ENCODE measurements around the gene PLSCR1. TPM values are rescaled to one million over a fixed set of nuclear protein-coding genes. Genes with fewer than 3 reads are reported as not detected.

The PLSCR1 gene
- total and polyA plus RNA-seq, 2 of the 4 experiments (the other 2 are of a cell fraction): 5.6 to 13.2 TPM

GRCh38 chr3:146536681-146537080 is 7.7 kb downstream of the PLSCR1 start:
- dilution Hi-C loops (cut with HindIII; ENCODE audit: low sequenced_read_pairs, unreplicated experiment): no loop called here

More at GRCh38 chr3:146536681-146537080, 7.7 kb downstream of the PLSCR1 start:
- H3K4me1 ChIP-seq (ENCODE audit: control insufficient read depth, insufficient read depth, low read length): peaks cover 7% of the 10 kb centered on the region; the same call in 1 of the 2 replicates
- no peak overlapping the region for H2BK5ac ChIP-seq (ENCODE audit: low read depth, low read length, poor library complexity, severe bottlenecking)
- peak overlapping the region; percentile 78; the same call in 1 of the 2 replicates for H3K18ac ChIP-seq (ENCODE audit: low read depth, low read length)
- intact Hi-C loops (cut with micrococcal nuclease): no loop called here
- H2AFZ ChIP-seq (replicated peaks; ENCODE audit: low read length, poor library complexity): no peak overlapping the region
- H3K9me3 ChIP-seq (ENCODE audit: control insufficient read depth, insufficient read depth, low read length): no peaks in the 10 kb centered on the region; the same call in 1 of the 2 replicates
- POLR2A ChIA-PET (ENCODE audit: unreplicated experiment): no interaction called here
- H3K9ac ChIP-seq (ENCODE audit: low read depth, low read length): no peak overlapping the region
- H3K27ac ChIP-seq (ENCODE audit: insufficient read depth, low read length): peak overlapping the region; percentile 26; the same call in 1 of the 2 replicates
- H2AK9ac ChIP-seq (replicated peaks; ENCODE audit: low read depth, low read length, poor library complexity): no peak overlapping the region
- DNase-seq (no peak), ATAC-seq (ENCODE audit: low read depth) (peak; percentile 68)
- TF ChIP-seq MAZ (IDR thresholded peaks at IDR 0.05; ENCODE audit: borderline replicate concordance, low read depth, low read length): no peak
- no peak for TF ChIP-seq POLR2A (IDR thresholded peaks at IDR 0.05; ENCODE audit: low read depth, low read length)
- no peak for TF ChIP-seq RAD21 (IDR thresholded peaks at IDR 0.05; ENCODE audit: low read length)
- TF ChIP-seq ELK1 (IDR thresholded peaks at IDR 0.05; ENCODE audit: borderline replicate concordance, low read depth, low read length): no peak
- no peak for TF ChIP-seq CHD1 (IDR thresholded peaks at IDR 0.05; ENCODE audit: low read depth, low read length)
- no peak for TF ChIP-seq BHLHE40 (IDR thresholded peaks at IDR 0.05; ENCODE audit: low read depth, low read length)
- no peak for TF ChIP-seq CTCF (conservative IDR thresholded peaks at IDR 0.05; ENCODE audit: low read depth, low read length)
- no peak for TF ChIP-seq MXI1 (IDR thresholded peaks at IDR 0.05; ENCODE audit: borderline replicate concordance, low read depth, low read length)
- TF ChIP-seq RCOR1 (IDR thresholded peaks at IDR 0.05; ENCODE audit: insufficient replicate concordance, low read length): no peak
- no peak for TF ChIP-seq MAFK (IDR thresholded peaks at IDR 0.05; ENCODE audit: low read depth, low read length)
- no peak for TF ChIP-seq RFX5 (IDR thresholded peaks at IDR 0.05; ENCODE audit: low read depth, low read length)
- no peak for TF ChIP-seq NFE2L2 (IDR thresholded peaks at IDR 0.05; ENCODE audit: low read depth, low read length)
- TF ChIP-seq CEBPB (IDR thresholded peaks at IDR 0.05; ENCODE audit: low read depth, low read length): no peak
- no peak overlapping the region for H3K4me3 ChIP-seq (ENCODE audit: insufficient read depth, low read depth, low read length)
- no peak overlapping the region; the same call in 1 of the 2 replicates for H2BK120ac ChIP-seq (ENCODE audit: low read depth, low read length)
- H3K9me1 ChIP-seq (ENCODE audit: insufficient read depth, low read length): peaks cover under 1% of the 10 kb centered on the region; the same call in 1 of the 2 replicates
- no peak overlapping the region for H2AK5ac ChIP-seq (ENCODE audit: low read depth, low read length)
- no peak overlapping the region for H4K8ac ChIP-seq (ENCODE audit: low read depth in 2 of 2, low read length in 2 of 2)
- peaks cover 10 to 26% of the 10 kb centered on the region in 2 experiments for H3K79me1 ChIP-seq (ENCODE audit: low read depth in 1 of 2, low read length in 2 of 2)
- H3K23ac ChIP-seq (ENCODE audit: low read depth, low read length): no peak overlapping the region
- peak overlapping the region; percentile 39 for H3K4me2 ChIP-seq (ENCODE audit: low read depth, low read length)
- peak overlapping the region; percentile 68 for H4K5ac ChIP-seq (ENCODE audit: low read depth, low read length)
- CTCF ChIA-PET: no interaction called here
- no peak overlapping the region for H3K4ac ChIP-seq (ENCODE audit: low read depth, low read length)
- no peak overlapping the region for H4K91ac ChIP-seq (ENCODE audit: insufficient read depth, low read depth, low read length)
- H3K14ac ChIP-seq (replicated peaks; ENCODE audit: low read depth, low read length): no peak overlapping the region
- no peak overlapping the region for H3K56ac ChIP-seq (ENCODE audit: extremely low read depth, insufficient read depth, low read length)
- H3K27me3 ChIP-seq (ENCODE audit: control insufficient read depth, insufficient read depth, low read length): no peaks in the 10 kb centered on the region
- in situ Hi-C loops (cut with MboI; ENCODE audit: low sequenced_read_pairs): no loop called here
- H4K20me1 ChIP-seq (ENCODE audit: insufficient read depth, low read length): no peaks in the 10 kb centered on the region
- H3K36me3 ChIP-seq (ENCODE audit: control insufficient read depth, insufficient read depth, low read length): peaks cover 8% of the 10 kb centered on the region
- BruUV-seq (replicated peaks): no TSS peak
- peak overlapping the region; percentile 4; the same call in 1 of the 2 replicates for H2BK20ac ChIP-seq (ENCODE audit: low read depth, low read length)
- no peak overlapping the region for H2BK15ac ChIP-seq (ENCODE audit: low read depth, low read length)

All from IMR-90 (cell line).